A549 treated with CpdA at 1 μM for 4 hours (cell line): ENCODE measurements around the gene HS3ST2. TPM values are rescaled to one million over a fixed set of nuclear protein-coding genes. Genes with fewer than 3 reads are reported as not detected.

Experiments
- total RNA-seq: library from RNA; stranded (reverse); fragments of 200-300 nt; extraction: Qiagen RNA extraction; gene quantifications from 5 replicates; pipeline ENCODE4 v1.2.3, GENCODE V29; 2022; ENCODE audit warnings: low read depth

HS3ST2 gene
- not detected in 5 replicates for total RNA-seq

GRCh38 chr16:22813948-22814710 is at the start of gene HS3ST2:
TSS of gene HS3ST2 (plus strand) at chr16:22814162. CDS start at chr16:22814611, 449 bp downstream.

